HG03025 (cell line): Measurements from ENCODE around the gene IFNK.
A peak's percentile ranks its signal among the peaks of the same experiment; 100 is the strongest.

ENCODE experiments used
- ATAC-seq: cut with Tn5 transposase; IDR thresholded peaks from one replicate; pipeline ENCODE4 v1.9.1; 2021; ENCODE audit warnings: mild to moderate bottlenecking, moderate library complexity; ENCODE audit not compliant: unreplicated experiment, low FRiP score

The IFNK gene

GRCh38 chr9:27510780-27511179, 13.3 kb upstream of the IFNK start:
- no peak for ATAC-seq

GRCh38 chr9:27511771-27512170, 12.3 kb upstream of the IFNK start:
- ATAC-seq = no peak

- no peak for ATAC-seq
Observed at GRCh38 chr9:27514551-27514950, 9.5 kb upstream of the IFNK start.

GRCh38 chr9:27518006-27518405, 6.1 kb upstream of the IFNK start:
- ATAC-seq = no peak

- ATAC-seq = no peak
Observed at GRCh38 chr9:27518809-27519208, 5.3 kb upstream of the IFNK start.

GRCh38 chr9:27519466-27520465, 4.3 kb upstream of the IFNK start:
- ATAC-seq = no peak

GRCh38 chr9:27520986-27521385, 3.1 kb upstream of the IFNK start:
- ATAC-seq = no peak

GRCh38 chr9:27523141-27523540, 949 bp upstream of the IFNK start:
- ATAC-seq = no peak

- no peak for ATAC-seq
Observed at GRCh38 chr9:27527702-27528075, 3.6 kb downstream of the IFNK start.

- ATAC-seq = peak; percentile 38
Observed at GRCh38 chr9:27528076-27528885, 4.2 kb downstream of the IFNK start.

- ATAC-seq = peak; percentile 46
Observed at GRCh38 chr9:27528886-27529315, 4.8 kb downstream of the IFNK start.

- peak; percentile 77 for ATAC-seq
Observed at GRCh38 chr9:27529316-27530278, 5.5 kb downstream of the IFNK start, which contains the start of gene MOB3B. Gene MOB3B, minus strand, starts transcription at chr9:27529814. Its CDS starts 74,264 bp downstream, at chr9:27455550.

- no peak for ATAC-seq
Observed at GRCh38 chr9:27530915-27531755, 7.0 kb downstream of the IFNK start.

- ATAC-seq = no peak
Observed at GRCh38 chr9:27532046-27532445, 8.0 kb downstream of the IFNK start.

GRCh38 chr9:27533311-27533710, 9.2 kb downstream of the IFNK start:
- ATAC-seq = no peak

- no peak for ATAC-seq
Observed at GRCh38 chr9:27534131-27534530, 10.0 kb downstream of the IFNK start.

- no peak for ATAC-seq
Observed at GRCh38 chr9:27534658-27535209, 10.6 kb downstream of the IFNK start.

- ATAC-seq = no peak
Observed at GRCh38 chr9:27535701-27536118, 11.6 kb downstream of the IFNK start.

- ATAC-seq = no peak
Observed at GRCh38 chr9:27536168-27536567, 12.1 kb downstream of the IFNK start.
